Prostate gland (tissue), 2 donors: Measurements from ENCODE around the gene ASB6. TPM values are rescaled to one million over a fixed set of nuclear protein-coding genes. Genes with fewer than 3 reads are reported as not detected.

Source experiments
- DNase-seq: peaks from one replicate; pipeline ENCODE4 v3.0.0-alpha.2; 2019; ENCODE audit warnings: low spot score
- H3K27ac ChIP-seq, 2 donors: fragments of 200-600 bp; sonication (generic); 2 replicates each; pipeline ENCODE4 v1.5.1; 2017 to 2019
- H3K27me3 ChIP-seq: fragments of 200-600 bp; sonication (generic); replicated peaks from 2 replicates; pipeline ENCODE4 v1.5.1; 2019; ENCODE audit not compliant: insufficient read depth
- H3K36me3 ChIP-seq, 2 donors: fragments of 200-600 bp; sonication (generic); 1 replicate in 1 of 2; 2 replicates in 1 of 2; pipeline versions ENCODE4 v1.5.1 to v1.8.1; 2017 to 2019
- H3K4me1 ChIP-seq: fragments of 200-600 bp; sonication (generic); replicated peaks from 2 replicates; pipeline ENCODE4 v1.5.1; 2019
- H3K4me3 ChIP-seq, 2 donors: fragments of 200-600 bp; sonication (generic); 2 replicates each; pipeline ENCODE4 v1.5.1; 2017 to 2019
- H3K9me3 ChIP-seq: fragments of 200-600 bp; sonication (generic); 2 replicates; pipeline ENCODE4 v1.5.1; 2017
- CTCF ChIP-seq, 4 experiments: fragments of 200-600 bp in 2 of 4; fragments of 450-650 bp in 2 of 4; sonication (generic) in 2 of 4; IDR thresholded peaks; 1 replicate in 3 of 4; 2 replicates in 1 of 4; pipeline ENCODE4 v1.5.1; 2016 to 2019; ENCODE audit warnings: antibody characterized with exemption in 4 of 4, mild to moderate bottlenecking in 2 of 4, moderate library complexity in 2 of 4
- POLR2A ChIP-seq: fragments of 450-650 bp; IDR thresholded peaks from one replicate; pipeline ENCODE4 v1.6.1; 2016; ENCODE audit warnings: antibody characterized with exemption, mild to moderate bottlenecking
- POLR2AphosphoS5 ChIP-seq: sonication (generic); formaldehyde crosslinking; IDR thresholded peaks from one replicate; pipeline ENCODE4 v1.6.1; 2017; ENCODE audit warnings: antibody characterized with exemption
- WGBS: methylation state at CpG from one replicate; pipeline ENCODE4 v1.1.5; 2018; 5-methylcytosine and 5-hydroxymethylcytosine counted together
- intact Hi-C: fragments of 100-400 bp; cut with DNase I; formaldehyde crosslinking; loops from one replicate; pipeline ENCODE4 v1.14.2; 2022
- total RNA-seq, 2 donors: library from RNA; depleted of rRNA; stranded (reverse); fragments of >200 nt; gene quantifications; one replicate each; pipeline ENCODE4 v1.1.0, GENCODE V29; 2016

ASB6 gene
- total RNA-seq, 2 donors from 2014 or later, result 25.2 to 50.3 TPM

GRCh38 chr9:129653823-129654553, 12.0 kb upstream of the ASB6 start:
- H3K9me3 ChIP-seq, result no peaks in the 10 kb centered on the region
- H3K4me3 ChIP-seq, result no peak overlapping the region
- no peaks in the 10 kb centered on the region for H3K36me3 ChIP-seq
- H3K27ac ChIP-seq, result peak overlapping the region; percentile 38 to 45
- WGBS, result 40% methylated on average over 19 of the region's 19 CpGs
- no peaks in the 10 kb centered on the region for H3K4me1 ChIP-seq
- no peak for DNase-seq
- no peaks in the 10 kb centered on the region for H3K27me3 ChIP-seq
- intact Hi-C loops, result no loop called here
- TF ChIP-seq POLR2AphosphoS5 (no peak), POLR2A (no peak), CTCF (IDR thresholded peaks at IDR 0.05) (no peak)

- Histone ChIP-seq H3K36me3 (no peaks in the 10 kb centered on the region), H3K9me3 (no peaks in the 10 kb centered on the region), H3K4me3 (no peak overlapping the region), H3K27me3 (no peaks in the 10 kb centered on the region), H3K27ac (no peak overlapping the region), H3K4me1 (no peaks in the 10 kb centered on the region)
- WGBS, result 82% methylated on average over 10 of the region's 10 CpGs
- DNase-seq, result no peak
- intact Hi-C loops, result no loop called here
- TF ChIP-seq POLR2AphosphoS5 (no peak), POLR2A (no peak), CTCF (IDR thresholded peaks at IDR 0.05) (no peak)
Observed at GRCh38 chr9:129650680-129651235, 8.8 kb upstream of the ASB6 start.

- TF ChIP-seq CTCF (IDR thresholded peaks at IDR 0.05), result no peak
- no peak for TF ChIP-seq POLR2AphosphoS5
- no peak for TF ChIP-seq POLR2A
- no peak overlapping the region for H3K27ac ChIP-seq
- no peak for DNase-seq
- intact Hi-C loops, result no loop called here
- no peaks in the 10 kb centered on the region for H3K9me3 ChIP-seq
- no peak overlapping the region for H3K4me3 ChIP-seq
- no peaks in the 10 kb centered on the region for H3K4me1 ChIP-seq
- H3K27me3 ChIP-seq, result no peaks in the 10 kb centered on the region
- 82% methylated on average over 20 of the region's 20 CpGs for WGBS
- no peaks in the 10 kb centered on the region for H3K36me3 ChIP-seq
Observed at GRCh38 chr9:129649726-129650679, 8.1 kb upstream of the ASB6 start.

- 80% methylated on average over 7 of the region's 10 CpGs for WGBS
- H3K27ac ChIP-seq, result no peak overlapping the region
- no peak overlapping the region for H3K4me3 ChIP-seq
- no peak for DNase-seq
- no peaks in the 10 kb centered on the region for H3K4me1 ChIP-seq
- no peaks in the 10 kb centered on the region for H3K27me3 ChIP-seq
- TF ChIP-seq POLR2A (no peak), CTCF (IDR thresholded peaks at IDR 0.05) (no peak), POLR2AphosphoS5 (no peak)
- no peaks in the 10 kb centered on the region for H3K36me3 ChIP-seq
- no peaks in the 10 kb centered on the region for H3K9me3 ChIP-seq
- intact Hi-C loops, result no loop called here
Observed at GRCh38 chr9:129648764-129649115, 6.8 kb upstream of the ASB6 start.
